K562 (cell line): ENCODE measurements around the gene FRYL. TPM values are rescaled to one million over a fixed set of nuclear protein-coding genes. Genes with fewer than 3 reads are reported as not detected.

Source experiments
- ADNP ChIP-seq: fragments of 200-800 bp; sonication (Bioruptor generic); IDR thresholded peaks from 2 replicates; pipeline ENCODE4 v1.6.1; 2016; ENCODE audit warnings: missing genetic modification characterization, missing compliant biosample characterization
- ATF7 ChIP-seq: fragments of 450-650 bp; IDR thresholded peaks from 2 replicates; pipeline ENCODE4 v1.7.1; 2014; ENCODE audit warnings: mild to moderate bottlenecking, moderate library complexity
- BRCA1 ChIP-seq, 2 experiments: fragments of 450-650 bp in 1 of 2; sonication (generic) in 1 of 2; formaldehyde crosslinking in 1 of 2; IDR thresholded peaks; 2 replicates each; pipeline versions ENCODE4 v1.5.0 to v1.6.1; 2017 to 2020; ENCODE audit warnings: mild to moderate bottlenecking in 1 of 2, missing genetic modification reagents in 1 of 2
- ELF1 ChIP-seq: fragments of 200-800 bp; sonication (Bioruptor generic); IDR thresholded peaks from 2 replicates; pipeline ENCODE4 v1.6.1; 2016; ENCODE audit warnings: missing genetic modification characterization, missing compliant biosample characterization
- FUS ChIP-seq: fragments of 200-400 bp; formaldehyde crosslinking; optimal IDR thresholded peaks from 2 replicates; pipeline ENCODE3; 2017; ENCODE audit warnings: low read depth, low read length
- HDAC3 ChIP-seq: fragments of 450-650 bp; IDR thresholded peaks from 2 replicates; pipeline ENCODE4 v1.6.1; 2018; ENCODE audit warnings: borderline replicate concordance, mild to moderate bottlenecking, moderate library complexity; ENCODE audit not compliant: partially characterized antibody
- ILK ChIP-seq: fragments of 450-650 bp; IDR thresholded peaks from 2 replicates; pipeline ENCODE4 v1.6.1; 2016; ENCODE audit warnings: missing genetic modification characterization, low read depth, mild to moderate bottlenecking, missing compliant biosample characterization, moderate library complexity, borderline replicate concordance
- KDM5B ChIP-seq: fragments of 200-600 bp; sonication (generic); IDR thresholded peaks from 2 replicates; pipeline ENCODE4 v1.6.1; 2012; ENCODE audit warnings: low read depth, mild to moderate bottlenecking, moderate library complexity, low read length, control low read depth, inconsistent platforms; ENCODE audit not compliant: insufficient replicate concordance
- MTF1 ChIP-seq: fragments of 250-450 bp; sonication (Bioruptor Pico); IDR thresholded peaks from 2 replicates; pipeline ENCODE4 v1.9.0; 2021; ENCODE audit warnings: moderate library complexity, mild to moderate bottlenecking, inconsistent platforms, borderline replicate concordance
- NONO ChIP-seq, 2 experiments: fragments of 200-400 bp in 1 of 2; fragments of 450-650 bp in 1 of 2; formaldehyde crosslinking in 1 of 2; IDR thresholded peaks; 2 replicates each; pipeline ENCODE4 v1.6.1; 2017; ENCODE audit warnings: low read depth in 2 of 2, mild to moderate bottlenecking in 2 of 2, moderate library complexity in 2 of 2, low read length in 1 of 2
- POLR2A ChIP-seq: fragments of 450-650 bp; conservative IDR thresholded peaks from 2 replicates; pipeline ENCODE4 v1.6.1; 2016
- PTTG1 ChIP-seq: fragments of 450-650 bp; IDR thresholded peaks from 2 replicates; pipeline ENCODE4 v1.6.1; 2016; ENCODE audit warnings: low read depth, mild to moderate bottlenecking, missing genetic modification characterization, missing compliant biosample characterization
- RBFOX2 ChIP-seq: fragments of 200-400 bp; formaldehyde crosslinking; IDR thresholded peaks from 2 replicates; pipeline ENCODE4 v1.6.1; 2017; ENCODE audit warnings: low read depth, mild to moderate bottlenecking, low read length, moderate library complexity
- SMAD1 ChIP-seq: fragments of 150-350 bp; IDR thresholded peaks from 2 replicates; pipeline ENCODE4 v1.6.1; 2014; ENCODE audit warnings: low read length, low read depth; ENCODE audit not compliant: partially characterized antibody
- STAG1 ChIP-seq: sonication (generic); formaldehyde crosslinking; IDR thresholded peaks from 2 replicates; pipeline ENCODE4 v1.5.0; 2020; ENCODE audit warnings: missing genetic modification reagents, borderline replicate concordance
- STAT5B ChIP-seq: fragments of 250-450 bp; sonication (Bioruptor Pico); IDR thresholded peaks from 2 replicates; pipeline ENCODE4 v1.8.0; 2021; ENCODE audit warnings: mild to moderate bottlenecking, inconsistent platforms
- TBL1XR1 ChIP-seq, 2 experiments: IDR thresholded peaks; 2 replicates each; pipeline ENCODE4 v1.6.1; 2012; ENCODE audit warnings: improper control_type of control experiment in 2 of 2, low read length in 2 of 2, mild to moderate bottlenecking in 1 of 2
- TRIM28 ChIP-seq: fragments of 450-650 bp; IDR thresholded peaks from 2 replicates; pipeline ENCODE4 v1.6.1; 2017
- ZBTB2 ChIP-seq: fragments of 450-650 bp; IDR thresholded peaks from 2 replicates; pipeline ENCODE4 v1.6.1; 2016; ENCODE audit warnings: antibody characterized with exemption
- ZBTB8A ChIP-seq: fragments of 450-650 bp; IDR thresholded peaks from 2 replicates; pipeline ENCODE4 v1.6.1; 2018; ENCODE audit warnings: mild to moderate bottlenecking, moderate library complexity; ENCODE audit not compliant: partially characterized antibody
- ZNF511 ChIP-seq: sonication (generic); formaldehyde crosslinking; IDR thresholded peaks from 2 replicates; pipeline ENCODE4 v1.8.0; 2022; ENCODE audit warnings: mild to moderate bottlenecking, missing genetic modification reagents
- polyA plus RNA-seq, 8 experiments: library from polyadenylated mRNA; depleted of rRNA in 4 of 8; stranded (reverse) in 5 of 8; unstranded in 3 of 8; fragments of >200 nt; fragmentation: Nextera tagmentation in 2 of 8; fragmentation: Illumina TruSeq in 1 of 8; extraction: Ambion mirVana in 2 of 8; extraction: Trizol in 1 of 8; gene quantifications; 2 replicates each; pipeline versions ENCODE4 v1.2.1 to v1.2.3, GENCODE V29; 2011 to 2014; ENCODE audit warnings: inconsistent platforms in 1 of 8, missing spikeins in 1 of 8
- total RNA-seq, 7 experiments: library from RNA; depleted of rRNA in 6 of 7; stranded (reverse); fragments of >200 nt in 6 of 7; fragmentation: Illumina TruSeq in 2 of 7; extraction: Trizol in 2 of 7; gene quantifications; 2 replicates each; pipeline versions ENCODE4 v1.2.1 to v1.2.3, GENCODE V29; 2011 to 2021; ENCODE audit warnings: low replicate concordance in 1 of 7
- TF ChIP-seq, protein P1 (sequence below): fragments of 250-450 bp; sonication (Bioruptor Pico); IDR thresholded peaks from 2 replicates; pipeline ENCODE4 v1.5.0; 2021; ENCODE audit warnings: mild to moderate bottlenecking, moderate library complexity
- TF ChIP-seq, protein P2 (sequence below): fragments of 250-450 bp; sonication (Bioruptor Pico); IDR thresholded peaks from 2 replicates; pipeline ENCODE4 v1.5.0; 2020; ENCODE audit warnings: mild to moderate bottlenecking

Gene FRYL
- total and polyA plus RNA-seq, 9 of the 15 experiments (the other 6 are each of a cell fraction or from before 2014, with no cell fraction given) = 7.2 to 34.9 (median 15.9) TPM

- TF ChIP-seq NONO (IDR thresholded peaks at IDR 0.05; ENCODE audit: low read depth in 2 of 2, low read length in 1 of 2) (no peak), ADNP (tag) (no peak), ILK (tag) (no peak), ATF7 (no peak), ZBTB2 (no peak), ELF1 (tag) (no peak), POLR2A (no peak), KDM5B (no peak), MTF1 (CRISPR knock-in tag) (no peak), PTTG1 (tag) (no peak), TRIM28 (no peak), FUS (no peak), ZNF511 (no peak), BRCA1 (IDR thresholded peaks at IDR 0.05) (no peak), BRCA1 (CRISPR knock-in tag; IDR thresholded peaks at IDR 0.05) (no peak), STAG1 (CRISPR knock-in tag) (no peak), TBL1XR1 (IDR thresholded peaks at IDR 0.05; ENCODE audit: low read length in 2 of 2) (peak in 1 of 2 experiments; percentile 40; a peak in 1 of 4 replicates), RBFOX2 (no peak), ZBTB8A (no peak), SMAD1 (no peak), HDAC3 (peak; percentile 66), STAT5B (CRISPR knock-in tag) (no peak)
- TF ChIP-seq, protein P1, sequence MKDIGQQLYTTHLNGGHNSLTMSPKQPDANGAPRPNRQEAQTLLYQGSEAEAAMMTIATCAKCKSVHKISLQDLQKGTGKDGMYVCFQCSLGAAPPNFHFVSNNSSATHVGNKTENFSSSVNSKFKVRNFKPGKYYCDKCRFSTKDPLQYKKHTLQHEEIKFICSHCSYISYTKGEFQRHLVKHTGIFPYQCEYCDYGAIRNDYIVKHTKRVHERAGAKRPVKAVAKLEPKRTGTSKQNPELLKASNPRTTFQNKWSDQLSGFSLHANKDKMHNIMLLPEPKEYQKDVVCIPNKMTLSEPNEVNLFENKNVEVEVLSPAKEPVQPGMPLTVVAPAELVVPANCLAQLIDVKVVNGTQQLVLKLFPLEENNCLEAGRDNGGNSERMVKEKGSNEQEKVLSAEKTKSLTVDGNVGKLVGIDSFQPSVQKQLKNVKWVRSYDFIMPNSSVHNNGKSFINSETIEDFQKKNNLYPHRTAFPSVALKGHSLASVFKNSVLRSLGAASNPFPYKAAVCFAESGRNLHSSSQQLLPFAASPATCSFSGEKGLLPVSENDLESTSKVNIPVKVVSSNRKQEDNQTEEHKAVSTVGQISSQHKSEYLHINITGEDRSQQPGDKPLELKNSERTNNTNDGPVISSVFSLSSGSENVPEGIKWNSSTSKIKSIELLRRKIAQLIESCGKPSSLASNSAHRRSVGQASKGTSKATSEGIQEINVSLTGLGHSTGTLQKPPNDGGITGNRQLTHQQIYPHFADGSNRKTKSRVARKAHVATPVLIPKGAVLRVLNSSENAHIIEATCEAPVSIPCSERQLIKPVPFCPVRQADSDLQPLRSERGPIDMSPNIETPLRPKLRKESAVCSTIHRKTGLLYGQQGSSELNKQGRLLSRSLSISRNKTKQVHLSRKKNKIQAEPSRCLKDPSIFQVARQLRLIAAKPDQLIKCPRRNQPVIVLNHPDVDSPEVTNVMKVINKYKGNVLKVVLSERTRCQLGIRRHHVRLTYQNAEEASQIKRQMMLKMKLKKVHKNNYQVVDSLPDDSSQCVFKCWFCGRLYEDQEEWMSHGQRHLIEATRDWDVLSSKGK (CRISPR knock-in tag) = no peak
- TF ChIP-seq, protein P2, sequence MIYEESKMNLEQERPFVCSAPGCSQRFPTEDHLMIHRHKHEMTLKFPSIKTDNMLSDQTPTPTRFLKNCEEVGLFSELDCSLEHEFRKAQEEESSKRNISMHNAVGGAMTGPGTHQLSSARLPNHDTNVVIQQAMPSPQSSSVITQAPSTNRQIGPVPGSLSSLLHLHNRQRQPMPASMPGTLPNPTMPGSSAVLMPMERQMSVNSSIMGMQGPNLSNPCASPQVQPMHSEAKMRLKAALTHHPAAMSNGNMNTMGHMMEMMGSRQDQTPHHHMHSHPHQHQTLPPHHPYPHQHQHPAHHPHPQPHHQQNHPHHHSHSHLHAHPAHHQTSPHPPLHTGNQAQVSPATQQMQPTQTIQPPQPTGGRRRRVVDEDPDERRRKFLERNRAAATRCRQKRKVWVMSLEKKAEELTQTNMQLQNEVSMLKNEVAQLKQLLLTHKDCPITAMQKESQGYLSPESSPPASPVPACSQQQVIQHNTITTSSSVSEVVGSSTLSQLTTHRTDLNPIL = no peak
Measured at GRCh38 chr4:48739560-48740019, 40.5 kb downstream of the FRYL start (continued).
